Stimulated activated CD4-positive, alpha-beta T cell treated with anti-CD3 and anti-CD28 coated beads, Interleukin-2, amount 100 ng/mL, for 24 hours (primary cell): ENCODE results near the gene TRIM22.
"Not testable (repeated sequence)": the region's sequence is repeated elsewhere in the genome, so short reads cannot be mapped to it uniquely, and the experiment has no call there.

Experiments
- DNase-seq, 2 donors: peaks; one replicate each; pipeline ENCODE4 v3.0.0-alpha.2; 2020

Gene TRIM22

GRCh38 chr11:5689551-5689983 lies at the start of gene TRIM22:
Gene TRIM22, plus strand, starts transcription at chr11:5689790. Its CDS starts 6,443 bp downstream, at chr11:5696233.
- DNase-seq: peak; percentile 46 to 57

GRCh38 chr11:5639953-5640352 lies 49.6 kb upstream of the TRIM22 start:
- no peak for DNase-seq

- no peak for DNase-seq
Observed at GRCh38 chr11:5643585-5643984, 46.0 kb upstream of the TRIM22 start.

- DNase-seq: no peak
Observed at GRCh38 chr11:5646139-5646538, 43.5 kb upstream of the TRIM22 start.

- DNase-seq: no peak
Observed at GRCh38 chr11:5655474-5655873, 34.1 kb upstream of the TRIM22 start.

GRCh38 chr11:5656956-5657355 lies 32.6 kb upstream of the TRIM22 start:
- not testable (repeated sequence) for DNase-seq

GRCh38 chr11:5658318-5658717 lies 31.3 kb upstream of the TRIM22 start:
- DNase-seq: no peak

GRCh38 chr11:5663511-5663910 lies 26.1 kb upstream of the TRIM22 start:
- no peak for DNase-seq

GRCh38 chr11:5665051-5665570 lies 24.5 kb upstream of the TRIM22 start:
- DNase-seq: no peak

- no peak for DNase-seq
Observed at GRCh38 chr11:5665746-5666401, 23.7 kb upstream of the TRIM22 start.

- DNase-seq: no peak
Observed at GRCh38 chr11:5666402-5666793, 23.2 kb upstream of the TRIM22 start.

GRCh38 chr11:5671831-5672230 lies 17.8 kb upstream of the TRIM22 start:
- no peak for DNase-seq

GRCh38 chr11:5674391-5674790 lies 15.2 kb upstream of the TRIM22 start:
- DNase-seq: no peak

GRCh38 chr11:5679811-5680210 lies 9.8 kb upstream of the TRIM22 start:
- DNase-seq: no peak

- not testable (repeated sequence) for DNase-seq
Observed at GRCh38 chr11:5682890-5683441, 6.6 kb upstream of the TRIM22 start.

- peak; percentile 31 to 45 for DNase-seq
Observed at GRCh38 chr11:5683620-5684019, 6.0 kb upstream of the TRIM22 start.

GRCh38 chr11:5684036-5684645 lies 5.4 kb upstream of the TRIM22 start:
- DNase-seq: no peak

GRCh38 chr11:5684646-5685362 lies 4.8 kb upstream of the TRIM22 start, which contains the start of gene TRIM5:
Gene TRIM5, minus strand, starts transcription at chr11:5685074. Its CDS starts 4,897 bp downstream, at chr11:5680177.
- DNase-seq: peak; percentile 76 to 84

GRCh38 chr11:5686426-5686825 lies 3.2 kb upstream of the TRIM22 start:
- DNase-seq: no peak

GRCh38 chr11:5688482-5688881 lies 1.1 kb upstream of the TRIM22 start:
- DNase-seq: no peak

GRCh38 chr11:5690216-5690615 lies 626 bp downstream of the TRIM22 start:
- DNase-seq: no peak

GRCh38 chr11:5690736-5691135 lies 1.1 kb downstream of the TRIM22 start:
- no peak for DNase-seq

- not testable (repeated sequence) for DNase-seq
Observed at GRCh38 chr11:5691238-5691963, 1.8 kb downstream of the TRIM22 start.
